Measurements from ENCODE around the gene IGF2BP1.

- TF ChIP-seq ZNF274 (IDR thresholded peaks at IDR 0.05; ENCODE audit: borderline replicate concordance, extremely low read depth, low read length) (no peak), RXRA (IDR thresholded peaks at IDR 0.05; ENCODE audit: insufficient read depth, low read depth, low read length) (no peak), CTCF (IDR thresholded peaks at IDR 0.05; ENCODE audit: control extremely low read depth in 1 of 3, insufficient read depth in 1 of 3, low read depth in 1 of 3, low read length in 3 of 3) (no peak), MAFK (IDR thresholded peaks at IDR 0.05; ENCODE audit: low read depth, low read length) (no peak), JUN (IDR thresholded peaks at IDR 0.05; ENCODE audit: low read depth, low read length) (no peak)
These were observed 57.3 kb downstream of the IGF2BP1 start for GRCh38 chr17:49054342-49055092.
